DLD1 (cell line): ENCODE measurements around the gene ZDHHC18.
"Not testable (repeated sequence)": the region's sequence is repeated elsewhere in the genome, so short reads cannot be mapped to it uniquely, and the experiment has no call there.

Experiments used
- in situ Hi-C: cut with HindIII; loops from 2 replicates; pipeline ENCODE4 v1.10.0; 2017; ENCODE audit warnings: low sequenced_read_pairs

ZDHHC18 gene

GRCh38 chr1:26790551-26790953 is 35.9 kb upstream of the ZDHHC18 start:
- in situ Hi-C loops: no loop called here

- in situ Hi-C loops: no loop called here
Measured at GRCh38 chr1:26791148-26791547, 35.3 kb upstream of the ZDHHC18 start.

- in situ Hi-C loops: no loop called here
Measured at GRCh38 chr1:26791626-26792025, 34.9 kb upstream of the ZDHHC18 start.

GRCh38 chr1:26792924-26793323 is 33.6 kb upstream of the ZDHHC18 start:
- in situ Hi-C loops: no loop called here

- in situ Hi-C loops: no loop called here
Measured at GRCh38 chr1:26794391-26794790, 32.1 kb upstream of the ZDHHC18 start.

GRCh38 chr1:26797627-26798026 is 28.9 kb upstream of the ZDHHC18 start:
- in situ Hi-C loops: no loop called here

- in situ Hi-C loops: no loop called here
Measured at GRCh38 chr1:26799479-26800142, 26.9 kb upstream of the ZDHHC18 start.

- in situ Hi-C loops: not testable (repeated sequence)
Measured at GRCh38 chr1:26803932-26804331, 22.6 kb upstream of the ZDHHC18 start.

GRCh38 chr1:26810105-26810504 is 16.4 kb upstream of the ZDHHC18 start:
- in situ Hi-C loops: not testable (repeated sequence)

- in situ Hi-C loops: no loop called here
Measured at GRCh38 chr1:26811057-26811456, 15.4 kb upstream of the ZDHHC18 start.

- in situ Hi-C loops: no loop called here
Measured at GRCh38 chr1:26811708-26812107, 14.8 kb upstream of the ZDHHC18 start.

- in situ Hi-C loops: no loop called here
Measured at GRCh38 chr1:26814377-26814776, 12.1 kb upstream of the ZDHHC18 start.

GRCh38 chr1:26814893-26815292 is 11.6 kb upstream of the ZDHHC18 start:
- in situ Hi-C loops: no loop called here

GRCh38 chr1:26820784-26821269 is 5.7 kb upstream of the ZDHHC18 start:
- in situ Hi-C loops: no loop called here

GRCh38 chr1:26822737-26823395 is 3.6 kb upstream of the ZDHHC18 start:
- in situ Hi-C loops: no loop called here

- in situ Hi-C loops: no loop called here
Measured at GRCh38 chr1:26824731-26825130, 1.8 kb upstream of the ZDHHC18 start.

- in situ Hi-C loops: no loop called here
Measured at GRCh38 chr1:26827106-26827604, 667 bp downstream of the ZDHHC18 start.

GRCh38 chr1:26827663-26828062 is 1.2 kb downstream of the ZDHHC18 start:
- in situ Hi-C loops: no loop called here

GRCh38 chr1:26828411-26828991 is 2.0 kb downstream of the ZDHHC18 start:
- in situ Hi-C loops: no loop called here

GRCh38 chr1:26829184-26829911 is 2.9 kb downstream of the ZDHHC18 start:
- in situ Hi-C loops: no loop called here

GRCh38 chr1:26831059-26831458 is 4.6 kb downstream of the ZDHHC18 start:
- in situ Hi-C loops: loop anchor here (5.0 kb wide), 1 partner anchor 51 kb away; no protein-coding TSS in a partner anchor
